Measurements from ENCODE around the gene ATXN7L3. TPM values are rescaled to one million over a fixed set of nuclear protein-coding genes. Genes with fewer than 3 reads are reported as not detected.

Gene ATXN7L3
- total RNA-seq, 1 donor from 2014 or later, result 103 TPM

GRCh38 chr17:44191941-44192496 is 7.7 kb downstream of the ATXN7L3 start:
- no peak for TF ChIP-seq CTCF (IDR thresholded peaks at IDR 0.05)
- Mint-ChIP-seq H3K27me3 (no peaks in the 10 kb centered on the region), H3K4me3 (no peak overlapping the region), H3K36me3 (ENCODE audit: low read depth) (peaks cover 73% of the 10 kb centered on the region), H3K9me3 (no peaks in the 10 kb centered on the region), H3K27ac (no peak overlapping the region), H3K4me1 (peaks cover 17% of the 10 kb centered on the region)
- ATAC-seq (ENCODE audit: low read depth) (no peak), DNase-seq (no peak)
- intact Hi-C loops (cut with micrococcal nuclease), result no loop called here
- ChIA-PET POLR2A (no interaction called here), CTCF (no interaction called here)

GRCh38 chr17:44191369-44191768 is 8.3 kb downstream of the ATXN7L3 start:
- ATAC-seq (ENCODE audit: low read depth), result no peak
- POLR2A ChIA-PET, result interaction anchor here (0.6 to 6.6 kb wide), 2 partner anchors 8 to 35 kb away, joined by 5 to 94 read pairs; partner anchors contain the start of gene ATXN7L3
- Mint-ChIP-seq H3K27ac (no peak overlapping the region), H3K27me3 (no peaks in the 10 kb centered on the region), H3K36me3 (ENCODE audit: low read depth) (peaks cover 75% of the 10 kb centered on the region), H3K4me3 (no peak overlapping the region), H3K4me1 (peaks cover 20% of the 10 kb centered on the region), H3K9me3 (no peaks in the 10 kb centered on the region)
- CTCF ChIA-PET, result no interaction called here
- no peak for DNase-seq
- TF ChIP-seq CTCF (IDR thresholded peaks at IDR 0.05), result no peak
- intact Hi-C loops (cut with micrococcal nuclease), result no loop called here

- intact Hi-C loops (cut with micrococcal nuclease), result no loop called here
- ChIA-PET POLR2A (interaction anchor here (6.6 kb wide), 1 partner anchor 9 kb away, joined by 94 read pairs; the partner anchor contains the start of gene ATXN7L3), CTCF (no interaction called here)
- Mint-ChIP-seq H3K36me3 (ENCODE audit: low read depth) (peaks cover 70% of the 10 kb centered on the region), H3K4me1 (peaks cover 25% of the 10 kb centered on the region), H3K27ac (peak overlapping the region; percentile 35), H3K4me3 (peak overlapping the region; percentile 5), H3K27me3 (no peaks in the 10 kb centered on the region), H3K9me3 (no peaks in the 10 kb centered on the region)
- ATAC-seq (ENCODE audit: low read depth) (no peak), DNase-seq (no peak)
- no peak for TF ChIP-seq CTCF (IDR thresholded peaks at IDR 0.05)
Measured at GRCh38 chr17:44190481-44190880, 9.2 kb downstream of the ATXN7L3 start.

GRCh38 chr17:44188576-44189403 is 10.9 kb downstream of the ATXN7L3 start:
- ChIA-PET CTCF (interaction anchor here (0.7 to 1.0 kb wide), 2 partner anchors 31 to 140 kb away, joined by 3 read pairs; partner anchors contain the start of gene UBTF), POLR2A (interaction anchor here (0.5 to 6.6 kb wide), 4 partner anchors 10 to 439 kb away, joined by 3 to 94 read pairs (median 24); partner anchors contain the start of genes ATXN7L3 and UBTF)
- peaks cover 41% of the 10 kb centered on the region for H3K4me1 Mint-ChIP-seq
- peak overlapping the region; percentile 11 for H3K27ac Mint-ChIP-seq
- peak overlapping the region; percentile 99 for H3K4me3 Mint-ChIP-seq
- ATAC-seq (ENCODE audit: low read depth), result no peak
- H3K27me3 Mint-ChIP-seq, result no peaks in the 10 kb centered on the region
- H3K9me3 Mint-ChIP-seq, result no peaks in the 10 kb centered on the region
- no peak for DNase-seq
- peaks cover 54% of the 10 kb centered on the region for H3K36me3 Mint-ChIP-seq (ENCODE audit: low read depth)
- no peak for TF ChIP-seq CTCF (IDR thresholded peaks at IDR 0.05)
- intact Hi-C loops (cut with micrococcal nuclease), result no loop called here

Measured in activated B cell treated with CpG ODN at 0.5 μM for 24 hours (primary cell).